Muscle layer of colon (tissue), 2 donors: ENCODE results near the gene BARX2.
A peak's percentile ranks its signal among the peaks of the same experiment; 100 is the strongest.

ENCODE experiments used
- H3K27ac ChIP-seq: one replicate; pipeline ENCODE4 v1.7.0; 2013; ENCODE audit warnings: low read depth, mild to moderate bottlenecking, low read length, moderate library complexity
- H3K27me3 ChIP-seq, 2 donors: one replicate each; pipeline ENCODE4 v1.7.0; 2013; ENCODE audit warnings: low read length in 2 of 2, mild to moderate bottlenecking in 2 of 2; ENCODE audit not compliant: insufficient read depth in 2 of 2, control insufficient read depth in 1 of 2
- H3K36me3 ChIP-seq: one replicate; pipeline ENCODE4 v1.7.0; 2013; ENCODE audit warnings: mild to moderate bottlenecking, low read length; ENCODE audit not compliant: insufficient read depth
- H3K4me1 ChIP-seq: one replicate; pipeline ENCODE4 v1.7.0; 2013; ENCODE audit warnings: mild to moderate bottlenecking, low read length; ENCODE audit not compliant: insufficient read depth
- H3K4me3 ChIP-seq, 2 donors: one replicate each; pipeline ENCODE4 v1.7.0; 2013; ENCODE audit warnings: low read length in 2 of 2, low read depth in 1 of 2, mild to moderate bottlenecking in 1 of 2, moderate library complexity in 1 of 2
- H3K9ac ChIP-seq: one replicate; pipeline ENCODE4 v1.7.0; 2013; ENCODE audit warnings: low read length
- H3K9me3 ChIP-seq: one replicate; pipeline ENCODE4 v1.7.0; 2013; ENCODE audit warnings: mild to moderate bottlenecking, low read length
- donor health status: abdominal sarcoma.
- donor health status: Adenocarcinoma of cecum.

Gene BARX2

DNA sequence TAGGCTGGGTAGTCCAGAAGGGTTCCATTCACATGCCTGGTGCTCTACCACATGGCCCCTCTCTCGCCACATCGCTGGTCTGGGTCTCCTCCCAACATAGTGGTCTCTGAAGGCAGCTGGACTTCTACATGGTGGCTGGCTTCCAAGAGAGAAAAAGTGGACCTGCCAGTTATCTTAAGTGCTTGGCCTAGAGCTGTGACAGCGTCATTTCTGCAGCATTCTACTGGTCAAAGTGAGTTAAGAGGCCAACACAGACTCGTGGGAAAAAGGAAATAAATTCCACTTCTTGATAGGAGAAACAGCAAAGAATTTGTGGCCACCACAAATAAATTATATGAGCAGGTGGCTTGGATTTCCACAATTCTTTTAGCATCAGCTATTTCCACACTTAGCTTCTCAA lies 21.0 kb upstream of the BARX2 start:
- H3K27ac ChIP-seq, result no peak overlapping the region
- H3K27me3 ChIP-seq, result no peaks in the 10 kb centered on the region
- no peaks in the 10 kb centered on the region for H3K36me3 ChIP-seq
- H3K9me3 ChIP-seq, result no peaks in the 10 kb centered on the region
- no peak overlapping the region for H3K9ac ChIP-seq
- H3K4me1 ChIP-seq, result no peaks in the 10 kb centered on the region
- no peak overlapping the region for H3K4me3 ChIP-seq

DNA sequence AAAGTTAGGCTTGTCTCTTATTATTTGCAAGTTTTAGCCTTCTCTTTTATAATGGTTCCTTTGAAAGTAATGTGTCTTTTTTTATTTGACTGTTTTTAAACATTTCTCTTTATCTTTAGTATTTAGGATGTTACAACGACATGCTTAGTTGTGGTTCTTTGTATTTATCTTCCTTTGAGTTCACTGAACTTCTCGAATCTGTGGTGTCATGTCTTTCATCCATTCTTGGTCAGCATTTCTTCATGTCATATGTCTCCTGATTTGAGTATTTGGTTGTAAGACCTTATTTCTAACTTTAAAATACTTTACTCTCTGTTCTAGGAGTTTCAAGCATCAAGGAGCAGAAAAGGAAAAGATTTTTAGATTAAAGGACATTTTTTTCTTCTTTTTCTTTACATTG lies 15.9 kb upstream of the BARX2 start:
- H3K4me3 ChIP-seq, result no peak overlapping the region
- no peak overlapping the region for H3K9ac ChIP-seq
- peaks cover 0 to 6% of the 10 kb centered on the region in 2 donors for H3K27me3 ChIP-seq
- H3K36me3 ChIP-seq, result no peaks in the 10 kb centered on the region
- H3K27ac ChIP-seq, result no peak overlapping the region
- H3K9me3 ChIP-seq, result no peaks in the 10 kb centered on the region
- no peaks in the 10 kb centered on the region for H3K4me1 ChIP-seq

DNA sequence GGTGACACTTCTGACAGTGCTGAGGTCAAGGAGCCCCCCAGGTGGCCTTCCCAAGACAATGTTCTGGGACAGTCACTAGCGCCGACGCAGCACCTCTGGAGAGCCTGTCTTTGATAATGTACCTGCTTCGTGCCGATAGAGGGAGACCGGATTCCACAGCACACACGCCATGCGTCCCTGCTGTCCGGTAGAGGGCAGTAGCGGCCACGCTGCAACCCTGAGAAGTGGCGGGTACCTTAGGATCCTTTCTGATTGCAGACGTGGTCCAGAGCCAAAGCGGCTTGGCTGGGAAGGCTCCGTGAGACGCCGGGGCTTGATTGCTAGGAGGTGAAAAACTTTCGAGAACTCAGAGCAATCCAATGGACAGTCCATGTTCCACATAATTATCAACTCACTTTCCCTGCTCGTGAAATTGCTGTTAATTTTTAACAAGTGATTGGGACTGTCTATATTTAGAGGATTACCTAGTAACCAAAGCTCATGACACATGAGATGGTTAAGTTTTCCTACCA lies 11.4 kb upstream of the BARX2 start:
- Histone ChIP-seq H3K4me3 (no peak overlapping the region), H3K4me1 (no peaks in the 10 kb centered on the region), H3K9ac (no peak overlapping the region), H3K27ac (no peak overlapping the region), H3K27me3 (peaks cover 6 to 15% of the 10 kb centered on the region in 2 donors), H3K36me3 (no peaks in the 10 kb centered on the region), H3K9me3 (no peaks in the 10 kb centered on the region)

DNA sequence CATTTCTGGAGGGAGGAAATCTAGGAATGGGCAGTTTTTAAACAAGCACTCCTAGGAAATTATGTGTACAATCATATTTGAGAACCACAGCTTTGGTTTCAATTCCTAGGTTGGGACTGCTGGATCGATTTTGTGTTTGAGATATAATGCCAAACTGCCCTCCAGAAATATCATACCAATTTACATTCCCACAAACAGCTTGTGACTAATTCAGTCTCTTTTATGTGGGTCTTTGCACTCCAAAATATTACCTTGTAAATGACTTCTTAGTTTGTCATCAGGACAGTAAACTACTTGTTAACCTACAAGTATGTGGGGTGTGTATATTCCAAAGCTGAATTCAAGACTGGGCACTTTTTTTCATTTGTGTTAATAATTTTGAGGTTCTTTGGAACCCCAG lies 9.8 kb upstream of the BARX2 start:
- H3K4me3 ChIP-seq, result no peak overlapping the region
- H3K27ac ChIP-seq, result no peak overlapping the region
- no peak overlapping the region for H3K9ac ChIP-seq
- H3K9me3 ChIP-seq, result no peaks in the 10 kb centered on the region
- peaks cover 13 to 21% of the 10 kb centered on the region in 2 donors for H3K27me3 ChIP-seq
- no peaks in the 10 kb centered on the region for H3K4me1 ChIP-seq
- H3K36me3 ChIP-seq, result no peaks in the 10 kb centered on the region

DNA sequence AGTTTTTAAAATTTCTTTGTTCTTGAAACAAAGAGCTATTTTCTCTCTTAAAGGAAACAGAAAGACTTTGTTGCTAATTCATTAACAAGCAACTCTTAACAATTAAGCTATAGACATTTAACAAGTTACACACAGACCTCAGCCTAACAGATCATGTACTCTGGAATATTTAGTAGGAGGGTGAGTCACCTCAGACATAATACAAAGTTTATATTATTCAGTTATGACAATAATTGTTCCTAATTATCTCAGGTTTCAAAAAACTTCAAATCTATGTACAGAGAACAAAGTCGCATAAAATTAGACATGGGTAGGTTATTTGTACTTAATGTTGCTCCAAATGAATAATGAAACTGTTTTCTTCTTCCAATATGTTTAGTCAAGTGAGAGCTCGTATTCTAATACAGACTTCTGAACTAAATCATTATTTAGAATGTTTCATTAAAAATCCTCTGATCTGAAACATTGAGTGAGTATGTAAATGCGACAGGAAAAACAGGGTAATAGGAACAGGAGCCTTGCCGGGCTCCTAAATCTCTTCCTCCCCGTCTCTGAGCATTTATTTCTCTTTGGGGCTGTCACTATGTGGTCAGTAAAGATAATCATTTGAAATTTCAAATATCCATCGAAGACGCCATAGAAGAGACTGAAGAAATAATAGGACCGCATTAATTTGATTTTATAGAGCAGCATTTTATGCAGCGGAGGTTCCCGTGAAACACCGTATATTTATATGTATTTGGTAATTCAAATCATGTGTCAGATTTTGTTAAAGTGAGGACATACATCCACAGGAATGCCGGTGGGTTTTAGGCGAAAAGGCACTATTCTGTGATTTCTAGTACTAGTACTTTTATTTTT lies 8.7 kb upstream of the BARX2 start:
- Histone ChIP-seq H3K4me1 (no peaks in the 10 kb centered on the region), H3K9me3 (no peaks in the 10 kb centered on the region), H3K9ac (no peak overlapping the region), H3K27ac (no peak overlapping the region), H3K36me3 (no peaks in the 10 kb centered on the region), H3K27me3 (peaks cover 24 to 31% of the 10 kb centered on the region in 2 donors), H3K4me3 (no peak overlapping the region)

DNA sequence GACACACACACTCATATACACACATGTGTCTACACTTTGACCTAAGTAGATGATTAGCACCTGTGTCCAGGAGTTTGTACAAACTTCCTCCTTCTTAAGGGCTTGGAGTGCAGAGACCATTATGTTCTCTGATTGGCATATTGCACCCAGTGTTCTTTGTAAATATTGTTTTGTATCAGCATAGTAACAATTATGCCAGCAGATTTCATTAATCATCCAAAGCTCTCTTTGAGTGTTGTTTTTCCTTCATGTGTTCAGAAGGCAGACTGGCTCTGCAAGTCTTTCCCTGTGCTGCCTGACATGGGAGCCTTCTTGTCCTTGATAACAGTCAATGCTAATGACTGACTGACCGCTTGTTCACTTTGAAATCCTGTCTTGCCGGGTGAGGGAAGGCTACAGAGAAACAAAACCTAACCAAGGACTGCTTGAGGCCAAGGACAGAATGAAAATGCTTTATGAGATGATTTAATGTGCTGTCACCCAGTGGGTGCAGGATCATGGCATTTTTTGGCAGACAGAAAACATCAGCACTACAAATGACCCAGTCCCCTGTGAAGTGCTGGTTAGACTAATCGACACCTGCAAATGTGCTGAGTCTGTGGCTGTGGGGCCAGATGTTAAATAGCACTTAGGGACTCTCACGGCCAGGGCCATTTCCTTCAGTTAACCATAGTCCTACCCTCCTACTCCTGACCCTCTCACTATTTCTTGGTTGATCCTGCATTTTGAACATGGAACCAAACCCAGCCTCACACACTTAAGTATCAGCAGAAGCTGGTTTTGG lies 6.6 kb upstream of the BARX2 start:
- Histone ChIP-seq H3K27ac (no peak overlapping the region), H3K4me1 (peaks cover 3% of the 10 kb centered on the region), H3K27me3 (peaks cover 41% of the 10 kb centered on the region in 2 donors)

DNA sequence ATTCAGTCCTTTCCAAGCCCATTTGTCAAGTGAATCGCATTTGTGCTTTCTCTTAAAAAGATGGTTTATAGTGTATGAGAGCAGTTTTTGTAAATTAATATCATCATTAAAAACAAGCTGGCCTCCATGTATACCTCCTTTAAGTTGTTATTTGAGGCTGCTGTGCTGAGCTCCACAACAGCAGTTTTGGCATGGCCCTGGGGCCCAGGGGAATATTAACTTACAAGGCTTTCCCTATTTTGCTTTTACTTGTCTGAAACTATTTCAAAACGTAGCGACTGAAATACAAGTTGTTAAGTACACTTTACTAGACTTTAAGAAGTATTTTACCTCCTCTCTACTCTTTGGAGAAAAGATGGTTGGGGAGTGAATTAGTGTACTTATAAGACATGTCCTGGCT lies 4.9 kb upstream of the BARX2 start:
- Histone ChIP-seq H3K27me3 (peaks cover 46 to 53% of the 10 kb centered on the region in 2 donors), H3K36me3 (no peaks in the 10 kb centered on the region), H3K27ac (no peak overlapping the region), H3K4me1 (peaks cover 3% of the 10 kb centered on the region), H3K9ac (no peak overlapping the region), H3K9me3 (no peaks in the 10 kb centered on the region), H3K4me3 (no peak overlapping the region)

More for the DNA sequence above, 6.6 kb upstream of the BARX2 start:
- Histone ChIP-seq H3K9me3 (no peaks in the 10 kb centered on the region), H3K9ac (no peak overlapping the region), H3K36me3 (no peaks in the 10 kb centered on the region), H3K4me3 (no peak overlapping the region)

DNA sequence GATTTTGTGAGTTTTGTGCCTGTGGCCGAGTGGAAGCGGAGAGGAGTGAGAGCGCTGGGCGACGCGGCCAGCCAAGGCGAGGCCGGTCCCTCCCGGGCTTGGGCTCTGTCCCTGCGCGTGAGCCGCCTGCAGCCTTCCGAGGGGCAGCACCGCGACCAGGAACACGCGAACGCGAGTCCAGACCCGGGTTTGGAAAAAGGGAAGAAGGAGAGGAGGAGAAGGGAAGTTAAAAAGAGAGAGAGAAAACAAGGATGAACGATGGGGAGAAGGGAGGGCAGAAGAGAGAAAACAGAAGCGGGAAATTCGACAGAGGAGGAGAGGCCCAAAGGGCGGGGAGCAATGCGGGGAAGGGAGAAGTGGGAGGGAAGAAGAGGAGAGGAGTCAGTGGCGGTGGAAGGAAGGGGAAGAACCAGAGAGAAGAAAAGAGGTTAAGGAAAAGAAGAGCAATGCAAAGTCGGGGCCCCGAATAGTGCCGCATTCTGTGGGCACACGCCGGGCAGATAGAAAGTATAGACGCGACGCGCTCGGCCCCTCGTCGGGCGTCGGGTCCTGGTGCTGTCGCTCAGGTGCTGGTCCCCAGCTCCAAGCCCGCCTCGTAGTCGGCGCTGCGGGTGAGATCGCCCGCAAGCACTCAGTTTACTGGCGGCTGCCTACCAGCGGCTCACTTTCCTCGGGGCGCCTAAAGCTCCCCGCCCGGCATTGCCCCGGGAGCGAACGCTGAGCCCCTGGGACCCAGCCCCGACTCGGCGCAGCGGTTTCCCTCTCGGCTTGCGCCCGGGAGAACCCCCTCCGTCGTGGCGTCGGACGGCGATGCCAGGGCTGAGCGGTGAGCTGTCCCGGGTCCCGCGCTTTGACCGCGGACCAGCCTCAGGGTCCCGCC lies 2.8 kb upstream of the BARX2 start:
- H3K9ac ChIP-seq, result no peak overlapping the region
- no peaks in the 10 kb centered on the region for H3K9me3 ChIP-seq
- peaks cover 8% of the 10 kb centered on the region for H3K4me1 ChIP-seq
- no peaks in the 10 kb centered on the region for H3K36me3 ChIP-seq
- H3K27me3 ChIP-seq, result peaks cover 59 to 70% of the 10 kb centered on the region in 2 donors
- H3K27ac ChIP-seq, result no peak overlapping the region
- peak overlapping the region in 1 of 2 donors; percentile 41 for H3K4me3 ChIP-seq

DNA sequence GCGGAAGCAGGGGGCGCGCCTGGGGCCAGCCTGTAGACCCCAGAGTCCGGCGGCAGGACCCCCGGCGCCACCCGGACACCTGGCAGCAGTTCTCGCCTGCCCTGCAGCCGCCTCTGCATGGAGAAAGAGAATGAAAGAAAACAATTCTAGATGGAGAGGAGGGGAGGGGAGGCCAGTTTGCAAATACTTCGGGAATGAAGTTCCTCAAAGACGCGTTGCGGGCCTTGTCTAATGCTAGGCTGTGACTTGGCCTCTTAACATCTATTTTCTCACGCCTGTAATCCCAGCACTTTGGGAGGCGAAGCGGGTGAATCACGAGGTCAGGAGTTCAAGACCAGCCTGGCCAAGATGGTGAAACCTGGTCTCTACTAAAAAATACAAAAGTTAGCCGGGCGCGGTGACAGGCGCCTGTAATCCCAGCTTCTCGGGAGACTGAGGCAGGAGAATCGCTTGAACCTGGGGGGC lies 2.1 kb upstream of the BARX2 start:
- Histone ChIP-seq H3K4me1 (peaks cover 8% of the 10 kb centered on the region), H3K27me3 (peaks cover 57 to 75% of the 10 kb centered on the region in 2 donors), H3K4me3 (peak overlapping the region in 1 of 2 donors; percentile 41), H3K9ac (no peak overlapping the region), H3K9me3 (no peaks in the 10 kb centered on the region), H3K27ac (no peak overlapping the region), H3K36me3 (no peaks in the 10 kb centered on the region)

DNA sequence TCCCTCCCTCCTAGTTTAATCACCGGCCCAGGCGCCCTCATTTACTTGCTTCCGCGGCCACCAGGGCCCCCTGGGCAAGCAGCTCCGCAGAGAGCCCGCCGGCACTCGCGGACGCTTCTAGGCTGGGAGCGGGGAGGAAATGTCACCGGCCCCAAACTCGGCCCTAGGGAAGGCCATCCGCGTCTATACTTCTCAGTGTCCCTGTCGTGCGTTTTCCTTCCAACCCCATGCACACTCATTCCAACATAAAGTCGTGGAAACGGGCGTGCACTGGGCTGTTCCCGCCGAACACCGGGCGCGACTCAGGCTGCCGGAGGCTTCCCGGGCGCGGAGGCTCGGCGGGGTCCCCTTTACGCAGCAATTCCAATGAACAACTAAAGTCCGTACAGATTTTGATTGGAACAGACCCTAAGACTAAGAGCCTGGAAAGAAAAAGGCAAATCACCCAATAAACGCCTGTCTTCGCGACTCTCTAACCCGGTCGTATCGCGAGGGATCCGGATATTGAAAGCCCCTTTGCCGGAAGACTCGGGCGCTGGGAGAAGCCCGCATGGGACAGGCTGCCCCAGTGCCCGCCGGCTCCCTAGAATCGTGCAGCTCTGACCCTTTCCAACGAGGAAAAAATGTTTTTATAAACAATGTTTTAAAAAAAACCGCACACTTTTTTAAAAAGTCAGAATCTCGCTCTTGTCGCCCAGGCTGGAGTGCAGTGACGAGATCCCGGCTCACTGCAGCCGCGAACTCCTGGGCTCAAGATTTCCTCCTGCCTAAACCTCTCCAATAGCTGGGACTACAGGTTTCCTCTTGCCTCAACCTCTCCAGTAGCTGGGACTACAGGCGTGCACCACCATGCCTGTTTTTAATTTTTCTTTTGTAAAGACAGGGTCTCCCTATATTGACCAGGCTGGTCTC lies 1.3 kb upstream of the BARX2 start:
- no peak overlapping the region for H3K9ac ChIP-seq
- peak overlapping the region in 1 of 2 donors; percentile 21 for H3K4me3 ChIP-seq

More for the DNA sequence above, 1.3 kb upstream of the BARX2 start:
- Histone ChIP-seq H3K9me3 (no peaks in the 10 kb centered on the region), H3K4me1 (peaks cover 8% of the 10 kb centered on the region), H3K27ac (no peak overlapping the region), H3K27me3 (peaks cover 52 to 75% of the 10 kb centered on the region in 2 donors), H3K36me3 (no peaks in the 10 kb centered on the region)
